ENCODE measurements around the gene DIAPH3.

The DIAPH3 gene

DNA sequence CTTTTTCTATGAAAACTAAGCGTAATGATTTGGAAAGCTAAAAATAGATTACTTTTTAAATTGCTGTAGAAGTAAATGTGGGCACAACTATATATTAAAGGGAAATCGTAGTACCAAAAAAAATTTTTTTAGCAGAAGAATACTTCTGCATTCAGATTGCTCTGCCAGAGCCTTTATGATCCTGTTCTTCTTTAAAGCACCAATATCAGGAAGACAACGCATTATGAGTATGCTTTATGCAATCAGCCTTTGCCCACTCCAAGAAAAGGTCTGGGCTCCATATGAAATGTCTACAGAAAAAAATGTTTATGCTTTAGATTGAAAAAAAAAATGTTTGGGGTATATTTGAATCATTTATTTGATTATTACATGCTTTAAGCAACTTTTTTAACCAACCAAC, 137.4 kb downstream of the DIAPH3 start:
- Histone ChIP-seq H2AFZ (ENCODE audit: low read depth, low read length) (no peak overlapping the region), H3K27me3 (ENCODE audit: control insufficient read depth in 1 of 2, insufficient read depth in 1 of 2, low read length in 2 of 2) (no peaks in the 10 kb centered on the region), H3K4me2 (ENCODE audit: low read length, poor library complexity, severe bottlenecking) (no peak overlapping the region), H3K4me1 (ENCODE audit: control insufficient read depth, insufficient read depth, low read depth, low read length) (no peaks in the 10 kb centered on the region), H3K79me1 (replicated peaks; ENCODE audit: low read length, poor library complexity, severe bottlenecking) (peaks cover 30% of the 10 kb centered on the region), H2BK120ac (ENCODE audit: low read depth, low read length) (no peak overlapping the region), H3K4me3 (ENCODE audit: insufficient read depth in 1 of 2, low read depth in 1 of 2, low read length in 2 of 2) (no peak overlapping the region), H3K14ac (ENCODE audit: low read length in 2 of 2) (no peak overlapping the region), H2AK5ac (ENCODE audit: low read length, severe bottlenecking) (no peak overlapping the region), H4K8ac (ENCODE audit: low read length) (no peak overlapping the region), H3K9me3 (ENCODE audit: control insufficient read depth, low read length) (peaks cover 5% of the 10 kb centered on the region), H3K4ac (ENCODE audit: low read depth in 1 of 2, low read length in 2 of 2) (no peak overlapping the region), H2BK15ac (ENCODE audit: low read depth, poor library complexity, severe bottlenecking) (no peak overlapping the region), H2BK5ac (ENCODE audit: low read depth, low read length, poor library complexity, severe bottlenecking) (no peak overlapping the region), H4K91ac (ENCODE audit: low read length) (no peak overlapping the region), H3K9ac (ENCODE audit: low read length) (no peak overlapping the region), H2BK12ac (ENCODE audit: low read length in 2 of 2) (no peak overlapping the region), H3K23ac (ENCODE audit: low read length in 2 of 2) (no peak overlapping the region), H3K27ac (ENCODE audit: low read length, poor library complexity, severe bottlenecking) (no peak overlapping the region), H3K36me3 (ENCODE audit: control insufficient read depth in 1 of 2, insufficient read depth in 2 of 2, low read depth in 1 of 2, low read length in 2 of 2) (peaks cover 0 to 3% of the 10 kb centered on the region in 2 experiments), H3K18ac (ENCODE audit: low read depth in 1 of 2, low read length in 2 of 2) (no peak overlapping the region)
- no peak for DNase-seq
- WGBS = 100% methylated on average over 2 of the region's 3 CpGs

GRCh38 chr13:60020288-60020687, 143.4 kb downstream of the DIAPH3 start:
- WGBS = 97% methylated on average over 3 of the region's 3 CpGs
- no peak overlapping the region for H2BK120ac ChIP-seq (ENCODE audit: low read depth, low read length)
- peaks cover 5% of the 10 kb centered on the region for H3K9me3 ChIP-seq (ENCODE audit: control insufficient read depth, low read length)
- H2AK5ac ChIP-seq (ENCODE audit: low read length, severe bottlenecking) = no peak overlapping the region
- H3K4ac ChIP-seq (ENCODE audit: low read depth in 1 of 2, low read length in 2 of 2) = no peak overlapping the region
- no peak overlapping the region for H3K14ac ChIP-seq (ENCODE audit: low read length in 2 of 2)
- H3K18ac ChIP-seq (ENCODE audit: low read depth in 1 of 2, low read length in 2 of 2) = peak overlapping the region in 1 of 2 experiments; percentile 52
- no peak overlapping the region for H3K27ac ChIP-seq (ENCODE audit: low read length, poor library complexity, severe bottlenecking)
- no peaks in the 10 kb centered on the region for H3K27me3 ChIP-seq (ENCODE audit: control insufficient read depth in 1 of 2, insufficient read depth in 1 of 2, low read length in 2 of 2)
- DNase-seq = no peak
- H3K36me3 ChIP-seq (ENCODE audit: control insufficient read depth in 1 of 2, insufficient read depth in 2 of 2, low read depth in 1 of 2, low read length in 2 of 2) = no peaks in the 10 kb centered on the region
- H3K4me3 ChIP-seq (ENCODE audit: insufficient read depth in 1 of 2, low read depth in 1 of 2, low read length in 2 of 2) = no peak overlapping the region
- H4K8ac ChIP-seq (ENCODE audit: low read length) = peak overlapping the region; percentile 45
- H2BK15ac ChIP-seq (ENCODE audit: low read depth, poor library complexity, severe bottlenecking) = no peak overlapping the region
- no peak overlapping the region for H2BK5ac ChIP-seq (ENCODE audit: low read depth, low read length, poor library complexity, severe bottlenecking)
- no peak overlapping the region for H4K91ac ChIP-seq (ENCODE audit: low read length)
- H2AFZ ChIP-seq (ENCODE audit: low read depth, low read length) = peak overlapping the region; percentile 42
- H3K4me1 ChIP-seq (ENCODE audit: control insufficient read depth, insufficient read depth, low read depth, low read length) = peaks cover 4% of the 10 kb centered on the region
- no peak overlapping the region for H3K4me2 ChIP-seq (ENCODE audit: low read length, poor library complexity, severe bottlenecking)
- H3K79me1 ChIP-seq (replicated peaks; ENCODE audit: low read length, poor library complexity, severe bottlenecking) = peaks cover 24% of the 10 kb centered on the region
- no peak overlapping the region for H3K23ac ChIP-seq (ENCODE audit: low read length in 2 of 2)
- H2BK12ac ChIP-seq (ENCODE audit: low read length in 2 of 2) = no peak overlapping the region
- no peak overlapping the region for H3K9ac ChIP-seq (ENCODE audit: low read length)

DNA sequence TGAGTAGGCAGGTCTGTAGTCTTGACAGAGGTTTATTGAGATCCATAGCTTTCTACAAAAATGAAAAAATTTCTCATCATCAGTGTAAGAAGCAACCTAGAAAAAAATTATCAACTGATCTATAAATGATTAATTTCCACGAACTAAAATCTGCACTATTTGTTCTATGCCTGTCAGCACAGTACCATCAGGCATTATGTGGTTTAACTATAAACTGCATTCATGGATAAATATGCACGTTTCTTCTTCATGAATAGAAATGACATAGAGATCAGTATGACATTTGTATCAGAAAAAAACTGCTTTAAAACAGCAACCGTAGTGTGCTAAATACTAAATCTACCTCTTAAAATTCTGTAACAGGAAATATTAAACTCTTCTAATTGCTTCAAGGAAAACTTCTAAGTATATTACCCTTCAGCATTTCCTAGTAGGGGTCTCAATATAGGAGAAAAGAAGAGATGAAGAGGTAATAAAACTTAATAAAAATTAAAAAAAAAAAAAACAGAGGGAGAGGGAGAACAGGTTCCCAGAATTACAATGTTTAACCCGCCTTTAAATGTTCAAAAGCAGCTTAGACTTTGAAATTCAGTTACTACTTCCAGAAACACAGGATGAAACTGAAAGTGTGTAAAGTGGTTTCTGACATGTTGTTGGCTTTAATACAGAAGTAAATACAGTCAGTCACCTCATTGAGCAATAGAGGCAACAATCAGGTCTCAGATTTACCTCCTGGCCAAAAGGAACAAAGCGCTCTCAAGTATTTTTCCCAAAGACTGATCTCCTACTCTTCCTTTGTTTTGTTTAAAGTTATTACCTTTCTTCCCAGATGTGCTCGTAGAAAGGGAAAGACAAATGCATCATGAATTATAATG, 144.4 kb downstream of the DIAPH3 start:
- Histone ChIP-seq H3K4me3 (ENCODE audit: insufficient read depth in 1 of 2, low read depth in 1 of 2, low read length in 2 of 2) (peak overlapping the region in 1 of 2 experiments; percentile 48), H3K79me1 (replicated peaks; ENCODE audit: low read length, poor library complexity, severe bottlenecking) (peaks cover 21% of the 10 kb centered on the region), H3K36me3 (ENCODE audit: control insufficient read depth in 1 of 2, insufficient read depth in 2 of 2, low read depth in 1 of 2, low read length in 2 of 2) (no peaks in the 10 kb centered on the region), H3K14ac (ENCODE audit: low read length in 2 of 2) (no peak overlapping the region), H3K23ac (ENCODE audit: low read length in 2 of 2) (no peak overlapping the region), H2BK15ac (ENCODE audit: low read depth, poor library complexity, severe bottlenecking) (no peak overlapping the region), H2BK5ac (ENCODE audit: low read depth, low read length, poor library complexity, severe bottlenecking) (no peak overlapping the region), H3K4ac (ENCODE audit: low read depth in 1 of 2, low read length in 2 of 2) (no peak overlapping the region), H4K8ac (ENCODE audit: low read length) (no peak overlapping the region), H3K27ac (ENCODE audit: low read length, poor library complexity, severe bottlenecking) (no peak overlapping the region), H4K91ac (ENCODE audit: low read length) (no peak overlapping the region), H3K4me2 (ENCODE audit: low read length, poor library complexity, severe bottlenecking) (no peak overlapping the region), H2BK12ac (ENCODE audit: low read length in 2 of 2) (no peak overlapping the region), H3K9me3 (ENCODE audit: control insufficient read depth, low read length) (no peaks in the 10 kb centered on the region), H3K4me1 (ENCODE audit: control insufficient read depth, insufficient read depth, low read depth, low read length) (peaks cover 4% of the 10 kb centered on the region), H3K9ac (ENCODE audit: low read length) (no peak overlapping the region), H2BK120ac (ENCODE audit: low read depth, low read length) (no peak overlapping the region), H3K27me3 (ENCODE audit: control insufficient read depth in 1 of 2, insufficient read depth in 1 of 2, low read length in 2 of 2) (no peaks in the 10 kb centered on the region), H2AK5ac (ENCODE audit: low read length, severe bottlenecking) (no peak overlapping the region), H3K18ac (ENCODE audit: low read depth in 1 of 2, low read length in 2 of 2) (no peak overlapping the region), H2AFZ (ENCODE audit: low read depth, low read length) (no peak overlapping the region)
- 100% methylated on average over 2 of the region's 6 CpGs for WGBS
- peak; percentile 37 for DNase-seq

DNA sequence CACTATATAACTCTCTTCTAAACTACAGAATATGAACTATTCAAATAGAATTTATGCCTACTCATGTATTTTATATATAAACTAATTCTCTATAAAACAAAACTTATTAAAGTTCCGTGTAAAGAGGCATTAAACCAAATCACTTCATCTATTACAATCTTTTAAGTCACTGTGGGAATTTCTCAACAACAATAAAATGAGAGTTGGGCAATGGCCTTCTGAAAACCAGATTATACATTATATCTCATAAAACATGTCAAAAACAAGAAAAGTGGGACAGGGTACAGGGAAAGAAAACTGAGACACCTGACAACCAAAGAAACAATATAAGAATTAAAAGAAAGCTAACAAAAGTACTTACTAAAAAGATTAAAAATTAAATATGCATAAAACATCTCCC, 145.2 kb downstream of the DIAPH3 start:
- H3K18ac ChIP-seq (ENCODE audit: low read depth in 1 of 2, low read length in 2 of 2) = no peak overlapping the region
- no peak for DNase-seq
- no peak overlapping the region for H3K4me2 ChIP-seq (ENCODE audit: low read length, poor library complexity, severe bottlenecking)
- H2BK15ac ChIP-seq (ENCODE audit: low read depth, poor library complexity, severe bottlenecking) = no peak overlapping the region
- WGBS = no CpG with 5 or more reads among the region's 1 CpG
- no peak overlapping the region for H4K91ac ChIP-seq (ENCODE audit: low read length)
- no peak overlapping the region for H3K4me3 ChIP-seq (ENCODE audit: insufficient read depth in 1 of 2, low read depth in 1 of 2, low read length in 2 of 2)
- no peak overlapping the region for H2BK120ac ChIP-seq (ENCODE audit: low read depth, low read length)
- no peak overlapping the region for H4K8ac ChIP-seq (ENCODE audit: low read length)
- no peak overlapping the region for H3K9ac ChIP-seq (ENCODE audit: low read length)
- no peak overlapping the region for H3K4ac ChIP-seq (ENCODE audit: low read depth in 1 of 2, low read length in 2 of 2)
- no peaks in the 10 kb centered on the region for H3K36me3 ChIP-seq (ENCODE audit: control insufficient read depth in 1 of 2, insufficient read depth in 2 of 2, low read depth in 1 of 2, low read length in 2 of 2)
- H3K14ac ChIP-seq (ENCODE audit: low read length in 2 of 2) = no peak overlapping the region
- no peak overlapping the region for H2BK5ac ChIP-seq (ENCODE audit: low read depth, low read length, poor library complexity, severe bottlenecking)
- H3K23ac ChIP-seq (ENCODE audit: low read length in 2 of 2) = no peak overlapping the region
- H2BK12ac ChIP-seq (ENCODE audit: low read length in 2 of 2) = no peak overlapping the region
- no peak overlapping the region for H2AFZ ChIP-seq (ENCODE audit: low read depth, low read length)
- H3K4me1 ChIP-seq (ENCODE audit: control insufficient read depth, insufficient read depth, low read depth, low read length) = peaks cover 4% of the 10 kb centered on the region
- H2AK5ac ChIP-seq (ENCODE audit: low read length, severe bottlenecking) = no peak overlapping the region
- H3K27me3 ChIP-seq (ENCODE audit: control insufficient read depth in 1 of 2, insufficient read depth in 1 of 2, low read length in 2 of 2) = no peaks in the 10 kb centered on the region
- H3K79me1 ChIP-seq (replicated peaks; ENCODE audit: low read length, poor library complexity, severe bottlenecking) = peaks cover 21% of the 10 kb centered on the region
- no peak overlapping the region for H3K27ac ChIP-seq (ENCODE audit: low read length, poor library complexity, severe bottlenecking)
- no peaks in the 10 kb centered on the region for H3K9me3 ChIP-seq (ENCODE audit: control insufficient read depth, low read length)

All from mesenchymal stem cell (in vitro differentiated cells and primary cell).